PFSK-1 (cell line): ENCODE data around the gene TMEM200B.

Experiments used
- FOXP2 ChIP-seq: optimal IDR thresholded peaks from 2 replicates; pipeline ENCODE3; 2011; ENCODE audit warnings: borderline replicate concordance, control low read depth, inconsistent platforms; ENCODE audit not compliant: insufficient read depth; ENCODE audit errors: extremely low read length, extremely low read depth
- POLR2AphosphoS5 ChIP-seq: IDR thresholded peaks from 2 replicates; pipeline ENCODE4 v1.6.1; 2012; ENCODE audit warnings: low read depth, mild to moderate bottlenecking, control low read depth, low read length, moderate library complexity
- SIN3A ChIP-seq: IDR thresholded peaks from 2 replicates; pipeline ENCODE4 v1.6.1; 2012; ENCODE audit warnings: mild to moderate bottlenecking, low read length, moderate library complexity, borderline replicate concordance; ENCODE audit not compliant: insufficient read depth
- TAF1 ChIP-seq: IDR thresholded peaks from 2 replicates; pipeline ENCODE4 v1.6.1; 2012; ENCODE audit warnings: low read length, control low read depth, borderline replicate concordance; ENCODE audit not compliant: insufficient read depth
- TF ChIP-seq, protein P1 (sequence below), 2 experiments: IDR thresholded peaks; 2 replicates each; pipeline versions ENCODE4 v1.6.1 to v1.8.0; 2011 to 2012; ENCODE audit warnings: low read depth in 2 of 2, low read length in 2 of 2, control low read depth in 1 of 2, inconsistent platforms in 1 of 2, mild to moderate bottlenecking in 1 of 2, moderate library complexity in 1 of 2; ENCODE audit not compliant: insufficient read depth in 1 of 2

Gene TMEM200B

GRCh38 chr1:29152046-29152805 lies 28.5 kb upstream of the TMEM200B start:
- TF ChIP-seq FOXP2, result no peak
- TF ChIP-seq SIN3A, result no peak
- no peak for TF ChIP-seq TAF1
- no peak for TF ChIP-seq POLR2AphosphoS5

DNA sequence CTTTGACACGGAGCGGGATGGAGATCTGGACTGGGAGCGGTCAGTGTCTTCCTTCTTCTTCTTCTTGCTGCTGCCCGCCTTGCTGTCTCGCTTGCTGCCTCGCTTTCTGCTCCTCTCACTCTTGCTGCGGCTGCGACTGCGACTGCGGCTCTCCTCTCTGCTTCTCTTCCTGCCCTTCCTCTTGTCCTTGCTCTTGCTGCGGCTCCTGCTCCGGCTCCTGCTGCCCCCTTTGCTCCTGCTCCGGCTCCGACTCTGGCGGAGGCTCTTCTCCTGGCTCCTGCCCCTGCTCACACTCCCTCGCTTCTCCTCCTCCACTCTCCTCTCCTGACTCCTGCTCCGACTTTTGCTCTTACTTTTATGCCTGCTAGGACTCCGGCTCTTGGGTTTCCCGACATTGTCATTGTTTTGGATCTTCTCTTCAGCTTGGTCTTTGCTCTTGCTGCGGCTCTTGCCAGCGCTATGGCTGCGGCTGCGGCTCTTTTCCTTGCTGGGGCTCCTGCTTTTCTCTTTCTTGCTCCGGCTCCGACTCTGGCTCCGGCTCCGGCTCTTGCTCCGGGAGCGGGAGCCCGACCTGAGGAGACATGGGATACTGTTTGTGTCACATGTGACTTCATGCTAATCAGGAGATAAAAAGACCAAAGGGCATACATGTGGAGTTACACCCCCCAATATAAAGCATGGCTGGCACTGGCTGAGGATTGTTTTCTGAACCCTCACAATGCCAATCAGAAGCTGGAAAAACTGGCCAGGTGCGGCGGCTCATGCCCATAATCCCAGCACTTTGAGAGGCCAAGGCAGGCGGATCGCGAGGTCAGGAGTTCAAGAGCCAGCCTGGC lies 25.2 kb upstream of the TMEM200B start:
- TF ChIP-seq POLR2AphosphoS5, result no peak

- TF ChIP-seq FOXP2 (no peak), POLR2AphosphoS5 (no peak; the same call in 1 of the 2 replicates), SIN3A (no peak), TAF1 (no peak)
- TF ChIP-seq, protein P1, sequence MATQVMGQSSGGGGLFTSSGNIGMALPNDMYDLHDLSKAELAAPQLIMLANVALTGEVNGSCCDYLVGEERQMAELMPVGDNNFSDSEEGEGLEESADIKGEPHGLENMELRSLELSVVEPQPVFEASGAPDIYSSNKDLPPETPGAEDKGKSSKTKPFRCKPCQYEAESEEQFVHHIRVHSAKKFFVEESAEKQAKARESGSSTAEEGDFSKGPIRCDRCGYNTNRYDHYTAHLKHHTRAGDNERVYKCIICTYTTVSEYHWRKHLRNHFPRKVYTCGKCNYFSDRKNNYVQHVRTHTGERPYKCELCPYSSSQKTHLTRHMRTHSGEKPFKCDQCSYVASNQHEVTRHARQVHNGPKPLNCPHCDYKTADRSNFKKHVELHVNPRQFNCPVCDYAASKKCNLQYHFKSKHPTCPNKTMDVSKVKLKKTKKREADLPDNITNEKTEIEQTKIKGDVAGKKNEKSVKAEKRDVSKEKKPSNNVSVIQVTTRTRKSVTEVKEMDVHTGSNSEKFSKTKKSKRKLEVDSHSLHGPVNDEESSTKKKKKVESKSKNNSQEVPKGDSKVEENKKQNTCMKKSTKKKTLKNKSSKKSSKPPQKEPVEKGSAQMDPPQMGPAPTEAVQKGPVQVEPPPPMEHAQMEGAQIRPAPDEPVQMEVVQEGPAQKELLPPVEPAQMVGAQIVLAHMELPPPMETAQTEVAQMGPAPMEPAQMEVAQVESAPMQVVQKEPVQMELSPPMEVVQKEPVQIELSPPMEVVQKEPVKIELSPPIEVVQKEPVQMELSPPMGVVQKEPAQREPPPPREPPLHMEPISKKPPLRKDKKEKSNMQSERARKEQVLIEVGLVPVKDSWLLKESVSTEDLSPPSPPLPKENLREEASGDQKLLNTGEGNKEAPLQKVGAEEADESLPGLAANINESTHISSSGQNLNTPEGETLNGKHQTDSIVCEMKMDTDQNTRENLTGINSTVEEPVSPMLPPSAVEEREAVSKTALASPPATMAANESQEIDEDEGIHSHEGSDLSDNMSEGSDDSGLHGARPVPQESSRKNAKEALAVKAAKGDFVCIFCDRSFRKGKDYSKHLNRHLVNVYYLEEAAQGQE (IDR thresholded peaks at IDR 0.05; ENCODE audit: insufficient read depth in 1 of 2, low read depth in 2 of 2, low read length in 2 of 2), result no peak
Observed at GRCh38 chr1:29145739-29146437, 22.2 kb upstream of the TMEM200B start.

DNA sequence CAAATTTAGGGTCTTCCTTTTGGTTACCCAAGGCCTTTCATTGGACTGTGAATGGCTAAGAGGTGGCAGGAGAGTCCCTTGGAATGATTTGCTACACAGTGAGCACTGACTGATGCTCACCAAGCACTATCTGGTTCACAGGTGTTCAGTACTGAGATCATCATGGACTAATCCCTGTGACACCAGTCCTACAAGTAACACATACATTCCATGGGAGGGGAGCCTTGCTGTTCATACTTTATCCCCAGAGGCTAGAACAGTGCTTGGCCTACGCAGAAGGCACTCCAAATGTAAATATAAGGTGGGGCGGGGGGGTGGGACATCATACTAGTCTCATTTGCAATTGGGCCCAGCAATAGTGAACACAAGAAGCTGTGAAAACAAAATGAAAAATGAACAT lies 20.5 kb upstream of the TMEM200B start:
- TF ChIP-seq FOXP2, result no peak
- TF ChIP-seq, protein P1 (IDR thresholded peaks at IDR 0.05; ENCODE audit: insufficient read depth in 1 of 2, low read depth in 2 of 2, low read length in 2 of 2), result no peak
- TF ChIP-seq TAF1, result no peak
- TF ChIP-seq POLR2AphosphoS5, result no peak
- TF ChIP-seq SIN3A, result no peak

DNA sequence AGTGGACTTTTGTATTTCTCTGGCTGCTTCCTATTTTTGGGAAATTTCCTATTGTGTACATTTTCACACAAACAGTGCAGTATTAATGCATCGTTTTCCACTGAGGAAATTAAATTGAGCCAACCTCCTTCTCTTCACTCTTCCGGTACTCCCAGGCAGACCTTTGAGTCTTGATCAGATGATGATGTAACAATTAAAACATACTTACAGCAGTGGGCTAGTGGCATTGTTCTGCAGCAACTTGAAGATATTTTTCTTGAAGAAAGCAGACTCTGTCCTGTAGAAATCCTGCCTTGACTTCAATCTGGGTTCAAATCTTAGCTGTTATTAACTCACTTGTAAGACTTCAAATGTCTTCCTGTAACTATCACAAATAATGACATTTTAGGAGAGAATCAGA lies 19.0 kb upstream of the TMEM200B start:
- TF ChIP-seq, protein P1 (IDR thresholded peaks at IDR 0.05; ENCODE audit: insufficient read depth in 1 of 2, low read depth in 2 of 2, low read length in 2 of 2), result no peak
